ENCODE measurements around the gene ATP11B. TPM values are rescaled to one million over a fixed set of nuclear protein-coding genes. Genes with fewer than 3 reads are reported as not detected.

The ATP11B gene
- total and polyA plus RNA-seq, 9 of the 15 experiments (the other 6 are each of a cell fraction or from before 2014, with no cell fraction given), result 11.9 to 68.7 (median 41.8) TPM

- TF ChIP-seq ZMIZ1 (IDR thresholded peaks at IDR 0.05; ENCODE audit: low read depth in 2 of 2, low read length in 2 of 2) (no peak), ZBTB26 (CRISPR knock-in tag; IDR thresholded peaks at IDR 0.05) (no peak), JUNB (CRISPR knock-in tag; conservative IDR thresholded peaks at IDR 0.05) (no peak), CCAR2 (IDR thresholded peaks at IDR 0.05; ENCODE audit: low read depth, low read length) (no peak), TSC22D4 (tag; IDR thresholded peaks at IDR 0.05) (no peak), ZNF277 (CRISPR knock-in tag; IDR thresholded peaks at IDR 0.05; ENCODE audit: borderline replicate concordance) (no peak), ASH1L (IDR thresholded peaks at IDR 0.05; ENCODE audit: borderline replicate concordance, low read depth, partially characterized antibody) (no peak), FOXP1 (CRISPR knock-in tag; IDR thresholded peaks at IDR 0.05) (no peak), ZNF77 (CRISPR knock-in tag; IDR thresholded peaks at IDR 0.05) (no peak), PRMT5 (CRISPR knock-in tag; IDR thresholded peaks at IDR 0.05) (no peak), ZNF655 (CRISPR knock-in tag; IDR thresholded peaks at IDR 0.05) (no peak), ZNF384 (IDR thresholded peaks at IDR 0.05; ENCODE audit: low read depth, low read length) (peak; percentile 37; the same call in 1 of the 2 replicates), RCOR1 (IDR thresholded peaks at IDR 0.05; ENCODE audit: borderline replicate concordance in 1 of 2, low read depth in 2 of 2, low read length in 2 of 2) (peak in 1 of 2 experiments; percentile 30; a peak in 1 of 4 replicates), KAT2B (IDR thresholded peaks at IDR 0.05; ENCODE audit: low read depth, low read length) (no peak), MYC (IDR thresholded peaks at IDR 0.05; ENCODE audit: low read depth, low read length) (peak; percentile 55), MYC (CRISPR knock-in tag; IDR thresholded peaks at IDR 0.05; ENCODE audit: borderline replicate concordance, low read depth) (no peak), ETV5 (CRISPR knock-in tag; IDR thresholded peaks at IDR 0.05; ENCODE audit: low read depth) (no peak), HIVEP1 (CRISPR knock-in tag; IDR thresholded peaks at IDR 0.05) (no peak)
Measured at GRCh38 chr3:182760576-182761164, 32.6 kb upstream of the ATP11B start (continued).
